Measurements from ENCODE around the gene GCDH. TPM values are rescaled to one million over a fixed set of nuclear protein-coding genes. Genes with fewer than 3 reads are reported as not detected.

The GCDH gene
- total and polyA plus RNA-seq, 2 of the 8 experiments (the other 6 are each of a cell fraction or from before 2014, with no cell fraction given): 67.3 to 89.4 TPM

DNA sequence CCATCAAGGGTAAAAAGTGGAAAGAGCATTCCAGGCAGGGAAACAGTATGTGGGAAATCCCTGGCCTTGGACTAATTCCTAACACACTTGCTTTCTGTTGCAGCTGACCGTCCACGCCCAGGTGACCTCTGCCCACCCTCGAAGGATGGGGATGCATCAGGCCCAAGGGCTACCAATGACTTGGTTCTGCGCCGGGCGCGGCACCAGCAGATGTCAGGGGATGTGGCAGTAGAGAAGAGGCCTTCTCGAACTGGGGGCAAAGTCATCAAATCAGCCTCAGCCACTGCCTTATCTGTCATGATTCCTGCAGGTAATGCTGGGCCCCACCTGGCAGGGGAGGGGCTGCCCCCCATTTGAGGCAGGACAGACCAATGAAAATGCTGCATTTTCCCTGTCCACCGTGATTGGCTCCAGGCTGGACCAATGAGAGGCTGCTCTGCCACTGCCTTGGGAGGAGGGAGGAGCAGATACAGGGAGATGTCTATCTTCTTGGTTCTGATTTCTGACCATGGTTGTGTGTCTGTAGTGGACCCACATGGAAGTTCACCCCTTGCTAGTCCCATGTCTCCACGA is 22.3 kb upstream of the GCDH start:
- Histone ChIP-seq H3K27me3 (replicated peaks in 1 of 4; ENCODE audit: control insufficient read depth in 3 of 4, extremely low read depth in 1 of 4, insufficient read depth in 3 of 4, low read length in 3 of 4) (no peaks in the 10 kb centered on the region), H3K56ac (replicated peaks; ENCODE audit: insufficient read length, low read depth, low read length) (no peak overlapping the region), H3K4me3 (ENCODE audit: extremely low read depth in 1 of 4, insufficient read depth in 2 of 4, low read depth in 3 of 4, low read length in 4 of 4) (no peak overlapping the region), H3K27ac (ENCODE audit: low read depth, low read length) (no peak overlapping the region), H2BK15ac (ENCODE audit: low read length) (no peak overlapping the region), H3K4me2 (ENCODE audit: insufficient read depth in 1 of 2, low read depth in 2 of 2, low read length in 2 of 2) (no peak overlapping the region), H3K79me2 (ENCODE audit: control insufficient read depth in 1 of 2, insufficient read depth in 2 of 2, low read length in 2 of 2) (no peaks in the 10 kb centered on the region), H2AFZ (ENCODE audit: low read length) (no peak overlapping the region), H3K4ac (replicated peaks; ENCODE audit: insufficient read length, low read depth, low read length) (no peak overlapping the region), H3K23me2 (ENCODE audit: low read depth, low read length) (peaks cover 8% of the 10 kb centered on the region; the same call in 1 of the 2 replicates), H2BK12ac (ENCODE audit: low read depth, low read length) (no peak overlapping the region), H3K4me1 (replicated peaks in 1 of 4; ENCODE audit: control insufficient read depth in 3 of 4, insufficient read depth in 4 of 4, low read length in 3 of 4) (peaks cover 3 to 17% (median 14%) of the 10 kb centered on the region in 4 experiments), H4K91ac (replicated peaks; ENCODE audit: insufficient read length, low read length) (no peak overlapping the region), H4K8ac (ENCODE audit: extremely low read depth, insufficient read depth, low read length) (no peak overlapping the region), H2AK5ac (ENCODE audit: low read depth, low read length) (no peak overlapping the region), H3K18ac (ENCODE audit: extremely low read depth, low read length) (no peak overlapping the region), H3K23ac (ENCODE audit: insufficient read length) (no peak overlapping the region), H3K14ac (ENCODE audit: insufficient read length) (no peak overlapping the region), H2BK120ac (replicated peaks; ENCODE audit: low read depth, low read length) (no peak overlapping the region), H4K20me1 (replicated peaks in 1 of 2; ENCODE audit: control insufficient read depth in 1 of 2, insufficient read depth in 2 of 2, low read length in 2 of 2) (no peaks in the 10 kb centered on the region), H2BK5ac (ENCODE audit: low read depth, low read length) (no peak overlapping the region), H3K9ac (replicated peaks in 1 of 4; ENCODE audit: extremely low read depth in 1 of 4, low read depth in 3 of 4, low read length in 3 of 4) (no peak overlapping the region), H3K79me1 (ENCODE audit: low read depth, low read length) (no peaks in the 10 kb centered on the region), H4K5ac (ENCODE audit: insufficient read length, low read depth, low read length) (no peak overlapping the region), H3K9me3 (ENCODE audit: insufficient read depth in 2 of 2, low read depth in 1 of 2, low read length in 1 of 2) (peaks cover 0 to 5% of the 10 kb centered on the region in 2 experiments; a peak in 1 of 4 replicates), H3K36me3 (ENCODE audit: control insufficient read depth in 2 of 4, insufficient read depth in 4 of 4, low read length in 3 of 4) (peaks cover 0 to 17% (median 9%) of the 10 kb centered on the region in 4 experiments; a peak in 6 of 8 replicates), H2BK20ac (ENCODE audit: low read length) (no peak overlapping the region)
- TF ChIP-seq CHD1 (IDR thresholded peaks at IDR 0.05; ENCODE audit: low read depth, low read length) (no peak), SP2 (IDR thresholded peaks at IDR 0.05; ENCODE audit: low read length) (peak; percentile 40; the same call in 1 of the 2 replicates), PHF8 (conservative IDR thresholded peaks at IDR 0.05; ENCODE audit: low read depth, low read length) (no peak), ZNF274 (IDR thresholded peaks at IDR 0.05; ENCODE audit: borderline replicate concordance, extremely low read depth, low read length) (no peak), SP1 (IDR thresholded peaks at IDR 0.05; ENCODE audit: low read depth, low read length) (peak; percentile 91), CHD2 (IDR thresholded peaks at IDR 0.05; ENCODE audit: low read length) (peak; percentile 79)
- DNase-seq (ENCODE audit: low read depth in 1 of 2, low spot score in 2 of 2): peak in 1 of 2 experiments; percentile 76
- ChIA-PET CTCF (ENCODE audit: partially characterized antibody) (interaction anchor here (0.9 kb wide), 1 partner anchor 243 kb away, joined by 3 read pairs; no protein-coding TSS in a partner anchor), POLR2A (ENCODE audit: partially characterized antibody) (interaction anchor here (0.8 to 1.8 kb wide), 4 partner anchors 12 to 54 kb away, joined by 3 to 7 read pairs (median 4); partner anchors contain the start of genes DNASE2 and GCDH)
- 92% methylated on average over 10 of the region's 10 CpGs; no CpG with 5 or more reads in 1 of the 2 experiments for WGBS, 2 experiments (ENCODE audit: extremely low coverage in 1 of 2, insufficient coverage in 1 of 2, insufficient read length in 1 of 2, insufficient replicate concordance in 2 of 2, low coverage in 1 of 2, low lambda C conversion rate in 2 of 2, missing lambda C conversion rate in 1 of 2)
- FAIRE-seq: no peak
